Body of pancreas (tissue), 4 donors: ENCODE measurements around the gene SPATA31A3. TPM values are rescaled to one million over a fixed set of nuclear protein-coding genes. Genes with fewer than 3 reads are reported as not detected.
"Not testable (repeated sequence)": the region's sequence is repeated elsewhere in the genome, so short reads cannot be mapped to it uniquely, and the experiment has no call there.

Experiments used
- ATAC-seq: fragments of 150-250 bp; one replicate; pipeline ENCODE4 v1.9.1; 2016
- DNase-seq, 4 donors: peaks; one replicate each; pipeline ENCODE4 v3.0.0-alpha.2; 2019
- H3K27ac ChIP-seq, 4 donors: fragments of 200-600 bp; sonication (generic); 1 replicate in 3 of 4; 2 replicates in 1 of 4; pipeline versions ENCODE4 v1.5.1 to v1.6.1; 2016 to 2019; ENCODE audit warnings: mild to moderate bottlenecking in 1 of 4, mixed read lengths in 1 of 4, moderate library complexity in 1 of 4
- H3K27me3 ChIP-seq, 2 donors: fragments of 200-600 bp; sonication (generic); one replicate each; pipeline ENCODE4 v1.6.0; 2016; ENCODE audit warnings: mild to moderate bottlenecking in 1 of 2
- H3K36me3 ChIP-seq, 2 donors: fragments of 200-600 bp; sonication (generic); replicated peaks in 1 of 2; 2 replicates each; pipeline ENCODE4 v1.5.1; 2016; ENCODE audit warnings: low read depth in 2 of 2; ENCODE audit not compliant: insufficient read depth in 1 of 2
- H3K4me1 ChIP-seq: fragments of 200-600 bp; sonication (generic); one replicate; pipeline ENCODE4 v1.6.0; 2016
- H3K4me3 ChIP-seq, 2 donors: fragments of 200-600 bp; sonication (generic); 1 replicate in 1 of 2; 2 replicates in 1 of 2; pipeline ENCODE4 v1.5.1; 2016 to 2019
- H3K9me3 ChIP-seq, 3 donors: fragments of 200-600 bp; sonication (generic); 1 replicate in 2 of 3; 2 replicates in 1 of 3; pipeline ENCODE4 v1.5.1; 2016
- WGBS, 2 donors: methylation state at CpG; one replicate each; pipeline ENCODE4 v1.1.5; 2017; 5-methylcytosine and 5-hydroxymethylcytosine counted together
- intact Hi-C: fragments of 100-400 bp; cut with DNase I; formaldehyde crosslinking; loops from one replicate; pipeline ENCODE4 v1.15.1; 2023
- small RNA-seq: library from RNA; depleted of rRNA; stranded (forward); fragments of <200 nt; gene quantifications from one replicate; pipeline ENCODE3, GENCODE V24; 2016
- total RNA-seq, 2 donors: library from RNA; depleted of rRNA; stranded (reverse); fragments of >200 nt; gene quantifications; one replicate each; pipeline ENCODE4 v1.1.0, GENCODE V29; 2016

The SPATA31A3 gene
- not detected for total RNA-seq

DNA sequence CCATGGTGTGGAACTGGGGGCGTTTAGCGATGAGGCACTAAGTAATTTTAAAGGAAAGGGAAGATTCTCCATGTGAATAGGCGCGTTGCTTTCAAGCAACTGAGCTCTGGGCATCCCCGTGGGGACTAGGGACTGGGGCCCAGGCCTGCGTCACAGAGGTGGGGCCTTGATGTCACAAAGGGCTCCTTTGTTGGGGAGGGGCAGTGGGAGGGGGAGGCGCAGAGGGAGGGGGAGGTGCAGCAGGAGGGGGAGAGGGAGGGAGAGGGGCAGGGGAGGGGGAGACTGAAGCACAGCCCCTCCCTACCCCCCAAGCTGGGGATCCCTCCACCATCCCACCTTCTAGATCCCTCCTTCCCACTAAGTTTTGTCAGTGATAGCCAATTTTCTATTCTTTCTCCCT, at the start of gene SPATA31A3:
Gene SPATA31A3, minus strand, starts transcription at position 101 of the 400 bp plus-strand sequence. Its CDS starts 29 bp downstream, at position 72.
- ATAC-seq, intact Hi-C loops, H3K4me3 ChIP-seq, H3K27ac ChIP-seq, DNase-seq, H3K27me3 ChIP-seq, H3K4me1 ChIP-seq, H3K9me3 ChIP-seq, H3K36me3 ChIP-seq: not testable (repeated sequence)
- no CpG with 5 or more reads among the region's 7 CpGs for WGBS, 2 donors

DNA sequence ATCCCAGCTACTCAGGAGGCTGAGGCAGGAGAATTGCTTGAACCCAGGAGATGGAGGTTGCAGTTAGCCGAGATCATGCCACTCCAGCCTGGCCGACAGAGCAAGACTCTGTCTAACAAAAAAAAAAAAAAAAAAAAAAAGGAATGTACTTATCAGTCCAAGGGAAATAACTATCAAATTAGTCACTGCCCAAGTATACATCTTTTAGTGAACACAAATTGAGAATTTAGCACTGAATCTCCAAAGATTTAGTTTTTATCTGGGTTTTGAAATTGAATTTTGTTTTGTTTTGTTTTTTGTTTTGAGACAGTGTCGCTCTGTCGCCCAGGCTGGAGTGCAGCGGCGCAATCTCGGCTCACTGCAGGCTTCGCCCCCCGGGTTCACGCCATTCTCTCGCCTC, 39.8 kb downstream of the SPATA31A3 start:
- H3K27ac ChIP-seq, H3K9me3 ChIP-seq, H3K27me3 ChIP-seq, DNase-seq, H3K4me3 ChIP-seq, ATAC-seq, H3K36me3 ChIP-seq, intact Hi-C loops, H3K4me1 ChIP-seq: not testable (repeated sequence)
- WGBS, 2 donors = 90 to 98% methylated on average over 9 of the region's 11 CpGs

DNA sequence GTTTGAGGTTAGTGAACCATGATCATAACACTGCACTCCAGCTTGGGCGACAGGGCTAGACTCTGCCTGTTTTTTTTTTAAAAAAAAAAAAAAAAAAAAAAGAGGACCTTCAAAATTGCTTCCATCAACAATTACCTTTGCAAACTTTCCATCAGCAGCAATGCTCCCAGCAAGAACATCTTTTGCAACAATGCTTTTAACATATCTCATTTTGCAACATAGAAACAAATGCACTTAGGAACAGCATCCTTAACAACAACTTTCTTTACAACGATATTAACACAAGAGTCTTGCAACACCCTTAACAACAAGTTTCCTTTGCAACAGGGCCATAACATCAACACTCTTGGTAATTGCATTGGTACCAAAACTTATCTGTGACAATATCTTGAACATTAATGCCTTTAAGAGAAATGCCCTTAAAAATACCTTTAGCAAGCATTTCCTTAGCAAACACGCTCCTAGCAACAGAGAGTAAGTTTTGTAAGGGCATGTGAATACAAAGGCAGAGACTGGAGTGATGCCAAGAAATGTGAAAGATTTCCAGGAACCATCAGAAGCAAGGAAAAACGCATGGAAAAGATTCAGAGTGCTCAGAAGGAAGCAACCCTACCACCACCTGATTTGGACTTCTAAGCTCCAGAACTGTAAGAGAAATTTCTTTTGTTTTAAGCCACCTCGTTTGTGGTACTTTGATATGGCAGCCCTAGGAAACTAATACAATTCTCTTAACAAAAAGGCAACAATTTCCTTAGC, 49.8 kb downstream of the SPATA31A3 start:
- H3K27ac ChIP-seq, intact Hi-C loops, H3K27me3 ChIP-seq, H3K36me3 ChIP-seq, H3K4me3 ChIP-seq, H3K4me1 ChIP-seq, DNase-seq, ATAC-seq, H3K9me3 ChIP-seq: not testable (repeated sequence)
- WGBS, 2 donors = 35 to 55% methylated on average over 4 to 5 of the region's 5 CpGs

GRCh38 chr9:66939878-66940830, 52.2 kb downstream of the SPATA31A3 start:
- ATAC-seq, DNase-seq, H3K27ac ChIP-seq, H3K4me1 ChIP-seq, intact Hi-C loops, H3K4me3 ChIP-seq, H3K27me3 ChIP-seq, H3K36me3 ChIP-seq, H3K9me3 ChIP-seq: not testable (repeated sequence)
- WGBS, 2 donors = 25 to 61% methylated on average over 1 of the region's 2 CpGs

DNA sequence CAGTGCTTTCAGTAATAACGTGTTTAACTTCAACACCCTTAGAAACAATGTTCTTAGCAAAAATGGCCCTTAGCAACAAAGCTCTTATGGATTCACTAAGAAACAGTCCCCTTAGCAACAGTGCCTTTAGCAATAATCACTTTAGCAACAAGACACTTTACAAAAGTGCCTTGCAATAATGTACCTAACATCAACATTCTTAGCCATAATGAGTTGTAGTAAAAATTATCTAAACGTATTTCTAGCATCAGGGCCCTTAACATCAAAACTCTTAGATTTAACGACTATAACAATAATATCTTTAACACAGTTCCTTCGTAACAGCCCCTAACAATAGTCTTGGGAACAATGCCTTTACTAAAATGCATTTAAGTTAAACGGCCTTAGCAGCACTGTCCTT, 54.0 kb downstream of the SPATA31A3 start:
- WGBS, 2 donors = 49 to 52% methylated on average over 5 of the region's 5 CpGs
- H3K27ac ChIP-seq, intact Hi-C loops, DNase-seq, ATAC-seq, H3K9me3 ChIP-seq, H3K36me3 ChIP-seq, H3K27me3 ChIP-seq, H3K4me3 ChIP-seq, H3K4me1 ChIP-seq: not testable (repeated sequence)

- H3K4me1 ChIP-seq, intact Hi-C loops, H3K36me3 ChIP-seq, H3K27ac ChIP-seq, DNase-seq, H3K27me3 ChIP-seq, H3K9me3 ChIP-seq, H3K4me3 ChIP-seq, ATAC-seq: not testable (repeated sequence)
- WGBS, 2 donors = 70% methylated on average over 2 of the region's 3 CpGs; no CpG with 5 or more reads in 1 of the 2 donors
These were observed 54.7 kb downstream of the SPATA31A3 start for GRCh38 chr9:66937662-66938061.

Small RNA genes within 50 kb of the gene (small RNA-seq; reads per million reads assigned to genes)
- gene AL353770.1 = not detected
- gene AL353770.2 = not detected

Other genes starting within 250 kb of the SPATA31A3 start
- gene ZNF658, start 91.8 kb downstream of the SPATA31A3 start, total RNA-seq = 1 to 10 TPM; 3.9 to 4.3 TPM